ENCODE data around the gene PIM3.

DNA sequence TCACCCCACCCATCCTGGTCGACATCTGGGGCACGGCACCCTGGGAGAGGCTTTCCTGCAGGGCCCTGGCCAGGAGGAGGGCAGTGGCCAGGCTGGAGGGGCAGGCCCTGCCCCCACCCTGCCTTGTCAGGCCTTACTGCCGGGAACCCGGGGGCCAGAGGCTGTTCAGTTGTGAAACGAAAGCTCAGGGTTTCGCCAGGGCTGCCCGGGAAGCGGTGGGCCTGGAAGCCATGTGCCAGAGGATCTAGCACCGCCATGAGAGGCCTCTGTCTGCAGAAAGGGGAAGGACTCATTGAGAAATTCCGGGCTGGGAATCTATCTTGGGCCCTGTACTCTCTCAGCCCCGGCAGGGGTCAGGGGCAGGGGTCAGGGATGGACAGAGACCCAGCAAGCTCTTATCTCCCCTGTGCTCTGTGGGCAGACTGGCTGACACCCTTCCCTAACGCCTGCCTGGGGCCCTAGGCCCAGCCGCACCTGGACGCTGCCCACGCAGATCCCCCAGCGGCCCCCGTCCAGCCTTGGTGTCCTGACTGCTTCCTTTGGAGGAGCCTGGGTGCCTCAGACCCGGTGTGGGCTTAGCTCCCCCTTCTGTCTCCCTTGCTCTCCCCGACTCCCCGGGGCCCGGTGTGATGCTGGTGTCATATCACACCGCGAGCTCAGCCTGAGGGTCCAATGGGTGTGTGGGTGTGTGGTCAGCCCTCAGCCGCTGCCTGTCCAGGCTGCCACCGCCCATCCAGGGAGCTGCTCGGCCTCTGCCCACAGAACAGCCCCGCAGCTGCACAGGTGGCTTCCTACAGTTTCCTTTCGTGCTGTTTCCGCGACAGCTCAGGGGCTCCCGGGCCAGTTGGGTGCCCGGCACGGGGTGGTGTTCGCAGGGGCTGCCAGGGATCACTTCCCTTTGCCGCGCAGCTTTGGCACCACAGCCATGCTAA lies 6.5 kb downstream of the PIM3 start:
- TF ChIP-seq, protein P1, sequence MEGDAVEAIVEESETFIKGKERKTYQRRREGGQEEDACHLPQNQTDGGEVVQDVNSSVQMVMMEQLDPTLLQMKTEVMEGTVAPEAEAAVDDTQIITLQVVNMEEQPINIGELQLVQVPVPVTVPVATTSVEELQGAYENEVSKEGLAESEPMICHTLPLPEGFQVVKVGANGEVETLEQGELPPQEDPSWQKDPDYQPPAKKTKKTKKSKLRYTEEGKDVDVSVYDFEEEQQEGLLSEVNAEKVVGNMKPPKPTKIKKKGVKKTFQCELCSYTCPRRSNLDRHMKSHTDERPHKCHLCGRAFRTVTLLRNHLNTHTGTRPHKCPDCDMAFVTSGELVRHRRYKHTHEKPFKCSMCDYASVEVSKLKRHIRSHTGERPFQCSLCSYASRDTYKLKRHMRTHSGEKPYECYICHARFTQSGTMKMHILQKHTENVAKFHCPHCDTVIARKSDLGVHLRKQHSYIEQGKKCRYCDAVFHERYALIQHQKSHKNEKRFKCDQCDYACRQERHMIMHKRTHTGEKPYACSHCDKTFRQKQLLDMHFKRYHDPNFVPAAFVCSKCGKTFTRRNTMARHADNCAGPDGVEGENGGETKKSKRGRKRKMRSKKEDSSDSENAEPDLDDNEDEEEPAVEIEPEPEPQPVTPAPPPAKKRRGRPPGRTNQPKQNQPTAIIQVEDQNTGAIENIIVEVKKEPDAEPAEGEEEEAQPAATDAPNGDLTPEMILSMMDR (IDR thresholded peaks at IDR 0.05): no peak
- no peak for TF ChIP-seq ZFX (IDR thresholded peaks at IDR 0.05; ENCODE audit: borderline replicate concordance)
